B cell (primary cell): ENCODE data around the gene GMPPA.

Experiments used
- EZH2 ChIP-seq: IDR thresholded peaks from 2 replicates; pipeline ENCODE4 v1.6.1; 2012; ENCODE audit warnings: borderline replicate concordance, low read depth, mild to moderate bottlenecking, moderate library complexity, low read length; ENCODE audit not compliant: insufficient read depth, poor library complexity, severe bottlenecking
- TF ChIP-seq, protein P1 (sequence below): fragments of 200-600 bp; IDR thresholded peaks from one replicate; pipeline ENCODE4 v1.8.0; 2022; ENCODE audit warnings: antibody characterized with exemption, mild to moderate bottlenecking

DNA sequence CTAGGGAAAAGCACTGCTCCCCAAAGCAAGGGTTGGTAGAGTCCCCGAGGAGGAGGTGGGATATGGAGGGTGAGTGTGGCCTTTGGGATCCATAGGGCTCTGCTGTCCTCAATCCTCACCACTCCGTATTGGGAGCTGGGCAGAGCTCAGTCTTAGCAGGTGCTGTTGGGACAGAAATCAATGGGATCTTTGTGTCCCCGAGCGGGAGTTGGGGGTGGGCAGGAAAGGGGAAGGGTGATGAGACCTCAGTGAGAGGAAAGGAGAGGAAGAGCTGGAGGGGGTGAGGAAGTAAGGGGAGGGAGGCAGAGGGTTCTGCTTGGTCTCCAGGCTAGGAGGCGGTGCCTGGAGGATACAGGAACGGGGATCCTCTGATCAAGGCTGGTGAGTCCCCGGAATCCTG lies 18.2 kb downstream of the GMPPA start:
- TF ChIP-seq, protein P1, sequence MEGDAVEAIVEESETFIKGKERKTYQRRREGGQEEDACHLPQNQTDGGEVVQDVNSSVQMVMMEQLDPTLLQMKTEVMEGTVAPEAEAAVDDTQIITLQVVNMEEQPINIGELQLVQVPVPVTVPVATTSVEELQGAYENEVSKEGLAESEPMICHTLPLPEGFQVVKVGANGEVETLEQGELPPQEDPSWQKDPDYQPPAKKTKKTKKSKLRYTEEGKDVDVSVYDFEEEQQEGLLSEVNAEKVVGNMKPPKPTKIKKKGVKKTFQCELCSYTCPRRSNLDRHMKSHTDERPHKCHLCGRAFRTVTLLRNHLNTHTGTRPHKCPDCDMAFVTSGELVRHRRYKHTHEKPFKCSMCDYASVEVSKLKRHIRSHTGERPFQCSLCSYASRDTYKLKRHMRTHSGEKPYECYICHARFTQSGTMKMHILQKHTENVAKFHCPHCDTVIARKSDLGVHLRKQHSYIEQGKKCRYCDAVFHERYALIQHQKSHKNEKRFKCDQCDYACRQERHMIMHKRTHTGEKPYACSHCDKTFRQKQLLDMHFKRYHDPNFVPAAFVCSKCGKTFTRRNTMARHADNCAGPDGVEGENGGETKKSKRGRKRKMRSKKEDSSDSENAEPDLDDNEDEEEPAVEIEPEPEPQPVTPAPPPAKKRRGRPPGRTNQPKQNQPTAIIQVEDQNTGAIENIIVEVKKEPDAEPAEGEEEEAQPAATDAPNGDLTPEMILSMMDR, result no peak
- TF ChIP-seq EZH2, result no peak
